ENCODE results near the gene CGNL1.

The CGNL1 gene

GRCh38 chr15:57537072-57537471, 160.8 kb downstream of the CGNL1 start:
- Histone ChIP-seq H3K9me2 (replicated peaks; ENCODE audit: insufficient read depth, low read length) (no peaks in the 10 kb centered on the region), H3K9ac (ENCODE audit: low read length) (no peak overlapping the region), H3K27me3 (replicated peaks; ENCODE audit: insufficient read depth, low read length) (no peaks in the 10 kb centered on the region), H3K4me2 (ENCODE audit: low read depth, low read length) (no peak overlapping the region), H3K79me2 (ENCODE audit: low read length) (no peaks in the 10 kb centered on the region), H3K4me3 (ENCODE audit: low read length) (no peak overlapping the region), H3K4me1 (ENCODE audit: low read length) (no peaks in the 10 kb centered on the region), H3K36me3 (replicated peaks; ENCODE audit: insufficient read depth, low read length) (no peaks in the 10 kb centered on the region), H3F3A (ENCODE audit: insufficient read depth, low read length) (no peaks in the 10 kb centered on the region), H4K20me1 (ENCODE audit: insufficient read depth, low read length) (no peaks in the 10 kb centered on the region), H3K9me3 (replicated peaks; ENCODE audit: insufficient read depth, low read length) (no peaks in the 10 kb centered on the region), H3K27ac (ENCODE audit: low read length) (no peak overlapping the region), H2AFZ (ENCODE audit: low read length) (no peak overlapping the region)
- no peak for TF ChIP-seq EZH2 (optimal IDR thresholded peaks at IDR 0.05; ENCODE audit: low read depth, low read length)
- no peak for TF ChIP-seq EZH2phosphoT487 (IDR thresholded peaks at IDR 0.05; ENCODE audit: low read length)
- no peak for TF ChIP-seq CTCF (IDR thresholded peaks at IDR 0.05; ENCODE audit: low read length)
- no peak for DNase-seq

- no peak for DNase-seq
- H3K27ac ChIP-seq (ENCODE audit: low read length): no peak overlapping the region
- TF ChIP-seq CTCF (IDR thresholded peaks at IDR 0.05; ENCODE audit: low read length) (no peak), EZH2phosphoT487 (IDR thresholded peaks at IDR 0.05; ENCODE audit: low read length) (no peak), EZH2 (optimal IDR thresholded peaks at IDR 0.05; ENCODE audit: low read depth, low read length) (no peak)
These were observed 161.4 kb downstream of the CGNL1 start for GRCh38 chr15:57537488-57538264.

GRCh38 chr15:57538265-57538529, 161.9 kb downstream of the CGNL1 start:
- Histone ChIP-seq H3F3A (ENCODE audit: insufficient read depth, low read length) (no peaks in the 10 kb centered on the region), H3K9me3 (replicated peaks; ENCODE audit: insufficient read depth, low read length) (no peaks in the 10 kb centered on the region), H3K27me3 (replicated peaks; ENCODE audit: insufficient read depth, low read length) (no peaks in the 10 kb centered on the region), H3K27ac (ENCODE audit: low read length) (no peak overlapping the region), H3K79me2 (ENCODE audit: low read length) (no peaks in the 10 kb centered on the region), H3K9ac (ENCODE audit: low read length) (no peak overlapping the region), H2AFZ (ENCODE audit: low read length) (no peak overlapping the region), H3K4me1 (ENCODE audit: low read length) (no peaks in the 10 kb centered on the region), H3K36me3 (replicated peaks; ENCODE audit: insufficient read depth, low read length) (no peaks in the 10 kb centered on the region), H4K20me1 (ENCODE audit: insufficient read depth, low read length) (no peaks in the 10 kb centered on the region), H3K4me3 (ENCODE audit: low read length) (no peak overlapping the region), H3K4me2 (ENCODE audit: low read depth, low read length) (no peak overlapping the region), H3K9me2 (replicated peaks; ENCODE audit: insufficient read depth, low read length) (no peaks in the 10 kb centered on the region)
- TF ChIP-seq CTCF (IDR thresholded peaks at IDR 0.05; ENCODE audit: low read length) (no peak), EZH2phosphoT487 (IDR thresholded peaks at IDR 0.05; ENCODE audit: low read length) (no peak), EZH2 (optimal IDR thresholded peaks at IDR 0.05; ENCODE audit: low read depth, low read length) (no peak)
- DNase-seq: no peak

More at GRCh38 chr15:57537488-57538264, 161.4 kb downstream of the CGNL1 start:
- H2AFZ ChIP-seq (ENCODE audit: low read length): no peak overlapping the region
- no peaks in the 10 kb centered on the region for H3F3A ChIP-seq (ENCODE audit: insufficient read depth, low read length)
- no peak overlapping the region for H3K9ac ChIP-seq (ENCODE audit: low read length)
- no peaks in the 10 kb centered on the region for H3K4me1 ChIP-seq (ENCODE audit: low read length)
- no peaks in the 10 kb centered on the region for H3K36me3 ChIP-seq (replicated peaks; ENCODE audit: insufficient read depth, low read length)
- H4K20me1 ChIP-seq (ENCODE audit: insufficient read depth, low read length): no peaks in the 10 kb centered on the region
- H3K9me3 ChIP-seq (replicated peaks; ENCODE audit: insufficient read depth, low read length): no peaks in the 10 kb centered on the region
- no peak overlapping the region for H3K4me3 ChIP-seq (ENCODE audit: low read length)
- H3K27me3 ChIP-seq (replicated peaks; ENCODE audit: insufficient read depth, low read length): no peaks in the 10 kb centered on the region
- no peak overlapping the region for H3K4me2 ChIP-seq (ENCODE audit: low read depth, low read length)
- H3K9me2 ChIP-seq (replicated peaks; ENCODE audit: insufficient read depth, low read length): no peaks in the 10 kb centered on the region
- H3K79me2 ChIP-seq (ENCODE audit: low read length): no peaks in the 10 kb centered on the region
